ENCODE measurements around the gene ACBD6.
"Not testable (repeated sequence)": the region's sequence is repeated elsewhere in the genome, so short reads cannot be mapped to it uniquely, and the experiment has no call there.

ACBD6 gene

GRCh38 chr1:180502361-180503279, at the start of gene ACBD6:
Gene ACBD6, minus strand, starts transcription at chr1:180502577. Its CDS starts 311 bp downstream, at chr1:180502266.
- DNase-seq, result peak; percentile 92

- no peak for DNase-seq
These were observed 49.6 kb upstream of the ACBD6 start for GRCh38 chr1:180551997-180552396.

GRCh38 chr1:180550241-180550640, 47.9 kb upstream of the ACBD6 start:
- no peak for DNase-seq

- DNase-seq, result not testable (repeated sequence)
These were observed 47.4 kb upstream of the ACBD6 start for GRCh38 chr1:180549770-180550169.

GRCh38 chr1:180548686-180549317, 46.4 kb upstream of the ACBD6 start:
- peak; percentile 36 for DNase-seq

- DNase-seq, result no peak
These were observed 43.6 kb upstream of the ACBD6 start for GRCh38 chr1:180545991-180546390.

- no peak for DNase-seq
These were observed 41.7 kb upstream of the ACBD6 start for GRCh38 chr1:180544050-180544449.

GRCh38 chr1:180542838-180543145, 40.4 kb upstream of the ACBD6 start:
- no peak for DNase-seq

GRCh38 chr1:180542113-180542837, 39.9 kb upstream of the ACBD6 start:
- DNase-seq, result no peak

- DNase-seq, result no peak
These were observed 38.6 kb upstream of the ACBD6 start for GRCh38 chr1:180540697-180541594.

GRCh38 chr1:180539136-180539535, 36.8 kb upstream of the ACBD6 start:
- no peak for DNase-seq

- DNase-seq, result no peak
These were observed 34.5 kb upstream of the ACBD6 start for GRCh38 chr1:180536821-180537372.

- DNase-seq, result no peak
These were observed 33.1 kb upstream of the ACBD6 start for GRCh38 chr1:180535418-180535999.

- peak; percentile 28 for DNase-seq
These were observed 31.8 kb upstream of the ACBD6 start for GRCh38 chr1:180534214-180534613.

- peak; percentile 91 for DNase-seq
These were observed 31.1 kb upstream of the ACBD6 start for GRCh38 chr1:180533266-180533987.

GRCh38 chr1:180532854-180533253, 30.5 kb upstream of the ACBD6 start:
- DNase-seq, result no peak

- no peak for DNase-seq
These were observed 28.1 kb upstream of the ACBD6 start for GRCh38 chr1:180530501-180530900.

GRCh38 chr1:180528868-180529470, 26.6 kb upstream of the ACBD6 start:
- DNase-seq, result no peak

- DNase-seq, result no peak
These were observed 24.8 kb upstream of the ACBD6 start for GRCh38 chr1:180527101-180527669.

GRCh38 chr1:180525715-180526039, 23.3 kb upstream of the ACBD6 start:
- DNase-seq, result no peak

Data from NCI-H1092 treated with DMSO at 0.1 percent for 48 hours (cell line).